GM23338 (cell line): ENCODE measurements around the gene TENM4. TPM values are rescaled to one million over a fixed set of nuclear protein-coding genes. Genes with fewer than 3 reads are reported as not detected.

Source experiments
- ATAC-seq: fragments of 200-7000 bp; cut with Tn5 transposase; 3 replicates; pipeline ENCODE4 v1.9.1; 2020
- DNase-seq: peaks from one replicate; pipeline ENCODE4 v3.0.0-alpha.2; 2015; ENCODE audit warnings: low spot score
- H2AFZ ChIP-seq: fragments of 200-600 bp; sonication (generic); 2 replicates; pipeline ENCODE4 v1.8.0; 2016; ENCODE audit warnings: antibody characterized with exemption, mild to moderate bottlenecking, moderate library complexity
- H3F3A ChIP-seq: fragments of 200-600 bp; sonication (generic); replicated peaks from 2 replicates; pipeline ENCODE4 v1.8.0; 2017; ENCODE audit warnings: antibody characterized with exemption, mixed run types, low read depth
- H3K27ac ChIP-seq: fragments of 200-600 bp; sonication (generic); 2 replicates; pipeline ENCODE4 v1.6.1; 2016; ENCODE audit warnings: low read depth
- H3K27me3 ChIP-seq: fragments of 200-600 bp; sonication (generic); 2 replicates; pipeline ENCODE4 v1.8.0; 2016; ENCODE audit warnings: mild to moderate bottlenecking, mixed run types, moderate library complexity; ENCODE audit not compliant: insufficient read depth
- H3K36me3 ChIP-seq: fragments of 200-600 bp; sonication (generic); 2 replicates; pipeline ENCODE4 v1.8.0; 2016; ENCODE audit warnings: mild to moderate bottlenecking; ENCODE audit not compliant: insufficient read depth
- H3K4me1 ChIP-seq: fragments of 200-600 bp; sonication (generic); 2 replicates; pipeline ENCODE4 v1.8.0; 2016; ENCODE audit warnings: mild to moderate bottlenecking, moderate library complexity; ENCODE audit not compliant: insufficient read depth
- H3K4me2 ChIP-seq: fragments of 200-600 bp; sonication (generic); 2 replicates; pipeline ENCODE4 v1.7.1; 2017; ENCODE audit warnings: mixed run types
- H3K4me3 ChIP-seq: fragments of 200-600 bp; sonication (generic); 2 replicates; pipeline ENCODE4 v1.6.1; 2016; ENCODE audit warnings: mixed run types
- H3K79me2 ChIP-seq: fragments of 200-600 bp; sonication (generic); replicated peaks from 2 replicates; pipeline ENCODE4 v1.8.0; 2017; ENCODE audit warnings: mild to moderate bottlenecking; ENCODE audit not compliant: insufficient read depth
- H3K9me2 ChIP-seq: fragments of 200-600 bp; sonication (generic); 2 replicates; pipeline ENCODE4 v1.8.0; 2017; ENCODE audit not compliant: insufficient read depth
- H4K20me1 ChIP-seq: fragments of 200-600 bp; sonication (generic); replicated peaks from 2 replicates; pipeline ENCODE4 v1.8.0; 2017; ENCODE audit warnings: mild to moderate bottlenecking; ENCODE audit not compliant: insufficient read depth
- H3K27ac Mint-ChIP-seq: 2 replicates; pipeline ENCODE4 v1.8.0; 2020; ENCODE audit warnings: inconsistent platforms, mild to moderate bottlenecking, moderate library complexity, mixed read lengths
- H3K27me3 Mint-ChIP-seq: 3 replicates; pipeline ENCODE4 v1.8.0; 2022; ENCODE audit warnings: low read depth, mild to moderate bottlenecking, moderate library complexity, mixed read lengths, inconsistent platforms; ENCODE audit not compliant: insufficient read depth, poor library complexity
- H3K36me3 Mint-ChIP-seq: 3 replicates; pipeline ENCODE4 v1.8.0; 2021; ENCODE audit warnings: low read depth, mild to moderate bottlenecking, inconsistent platforms, moderate library complexity, mixed read lengths
- H3K4me1 Mint-ChIP-seq: 3 replicates; pipeline ENCODE4 v1.8.0; 2020; ENCODE audit warnings: mild to moderate bottlenecking, inconsistent platforms, mixed read lengths
- H3K4me3 Mint-ChIP-seq: 3 replicates; pipeline ENCODE4 v1.8.0; 2021; ENCODE audit warnings: moderate library complexity, mild to moderate bottlenecking, inconsistent platforms, mixed read lengths
- H3K9me3 Mint-ChIP-seq: 3 replicates; pipeline ENCODE4 v1.8.0; 2020; ENCODE audit warnings: moderate library complexity, mild to moderate bottlenecking, inconsistent platforms, mixed read lengths
- CREB1 ChIP-seq: fragments of 250-450 bp; sonication (Bioruptor Pico); IDR thresholded peaks from 2 replicates; pipeline ENCODE4 v1.5.0; 2020; ENCODE audit warnings: low read depth, mild to moderate bottlenecking, moderate library complexity
- CTCF ChIP-seq, 2 experiments: fragments of 200-600 bp in 1 of 2; sonication (generic) in 1 of 2; conservative IDR thresholded peaks; 2 replicates each; pipeline versions ENCODE4 v1.5.1 to v1.6.1; 2016 to 2017; ENCODE audit warnings: antibody characterized with exemption in 2 of 2, low read depth in 2 of 2, mild to moderate bottlenecking in 2 of 2, moderate library complexity in 1 of 2
- ETS1 ChIP-seq: IDR thresholded peaks from 2 replicates; pipeline ENCODE4 v1.6.1; 2016; ENCODE audit warnings: antibody characterized with exemption
- EZH2 ChIP-seq: fragments of 200-600 bp; sonication (generic); IDR thresholded peaks from one replicate; pipeline ENCODE4 v1.8.0; 2017; ENCODE audit warnings: antibody characterized with exemption, mild to moderate bottlenecking, low read depth; ENCODE audit not compliant: unreplicated experiment
- EZH2phosphoT487 ChIP-seq: fragments of 200-600 bp; sonication (generic); IDR thresholded peaks from one replicate; pipeline ENCODE4 v1.8.1; 2018; ENCODE audit warnings: antibody characterized with exemption; ENCODE audit not compliant: unreplicated experiment
- JUNB ChIP-seq: IDR thresholded peaks from one replicate; pipeline ENCODE4 v1.6.1; 2016; ENCODE audit warnings: antibody characterized with exemption; ENCODE audit not compliant: unreplicated experiment
- NANOG ChIP-seq: IDR thresholded peaks from 2 replicates; pipeline ENCODE4 v1.6.1; 2016; ENCODE audit warnings: antibody characterized with exemption, borderline replicate concordance
- POLR2AphosphoS5 ChIP-seq: IDR thresholded peaks from 2 replicates; pipeline ENCODE4 v1.6.1; 2016; ENCODE audit warnings: antibody characterized with exemption, low read depth
- REST ChIP-seq: IDR thresholded peaks from one replicate; pipeline ENCODE4 v1.6.1; 2018; ENCODE audit warnings: antibody characterized with exemption; ENCODE audit not compliant: unreplicated experiment
- STAT1 ChIP-seq: IDR thresholded peaks from one replicate; pipeline ENCODE4 v1.6.1; 2016; ENCODE audit warnings: antibody characterized with exemption; ENCODE audit not compliant: unreplicated experiment
- ZNF114 ChIP-seq: fragments of 250-450 bp; sonication (Bioruptor Pico); IDR thresholded peaks from 2 replicates; pipeline ENCODE4 v1.5.0; 2020; ENCODE audit warnings: mild to moderate bottlenecking, moderate library complexity
- ZNF331 ChIP-seq: fragments of 250-450 bp; sonication (Bioruptor Pico); IDR thresholded peaks from 2 replicates; pipeline ENCODE4 v1.5.0; 2020; ENCODE audit warnings: low read depth, mild to moderate bottlenecking, moderate library complexity
- ZNF462 ChIP-seq: fragments of 250-450 bp; sonication (Bioruptor Pico); IDR thresholded peaks from 2 replicates; pipeline ENCODE4 v1.5.0; 2020; ENCODE audit warnings: mild to moderate bottlenecking, moderate library complexity
- polyA plus RNA-seq: library from polyadenylated mRNA; unstranded; fragments of >200 nt; fragmentation: Nextera tagmentation; extraction: Ambion mirVana; gene quantifications from 2 replicates; pipeline ENCODE4 v1.2.1, GENCODE V29; 2016
- total RNA-seq: library from RNA; depleted of rRNA; stranded (reverse); fragments of >200 nt; shearing (Covaris generic); gene quantifications from 2 replicates; pipeline ENCODE4 v1.2.3, GENCODE V29; 2014

The TENM4 gene
- total and polyA plus RNA-seq, 2 experiments from 2014 or later: 7.3 TPM

- H3K4me2 ChIP-seq: no peak overlapping the region
- H3K27ac ChIP-seq: no peak overlapping the region
- no peaks in the 10 kb centered on the region for H3K36me3 Mint-ChIP-seq
- ATAC-seq (no peak), DNase-seq (no peak)
- peaks cover 23% of the 10 kb centered on the region for H3K4me1 Mint-ChIP-seq
- TF ChIP-seq ZNF331 (no peak), ZNF462 (CRISPR knock-in tag) (no peak), ZNF114 (no peak), POLR2AphosphoS5 (no peak), EZH2 (no peak), REST (no peak), CTCF (conservative IDR thresholded peaks at IDR 0.05; ENCODE audit: low read depth in 2 of 2) (no peak), JUNB (no peak), CREB1 (CRISPR knock-in tag) (no peak), ETS1 (no peak), EZH2phosphoT487 (no peak), NANOG (no peak), STAT1 (no peak)
- H4K20me1 ChIP-seq: no peaks in the 10 kb centered on the region; the same call in 1 of the 2 replicates
- H3K27me3 Mint-ChIP-seq: peaks cover 4% of the 10 kb centered on the region
- H3K79me2 ChIP-seq: no peaks in the 10 kb centered on the region
- no peaks in the 10 kb centered on the region for H3K9me2 ChIP-seq
- no peak overlapping the region for H3K4me3 Mint-ChIP-seq
- no peak overlapping the region for H3K4me3 ChIP-seq
- H3K36me3 ChIP-seq: no peaks in the 10 kb centered on the region
- H3K27ac Mint-ChIP-seq: no peak overlapping the region
- H3K27me3 ChIP-seq: no peaks in the 10 kb centered on the region
- H3F3A ChIP-seq: no peaks in the 10 kb centered on the region
- H2AFZ ChIP-seq: no peak overlapping the region
- 0 out of 2 replicates have a peak, but pooled peaks cover 6% of the 10 kb centered on the region for H3K4me1 ChIP-seq
- no peaks in the 10 kb centered on the region for H3K9me3 Mint-ChIP-seq
These were observed 196.0 kb downstream of the TENM4 start for GRCh38 chr11:79244798-79245197.
